PFSK-1 (cell line): ENCODE measurements around the gene PEX5.

Experiments used
- FOXP2 ChIP-seq: optimal IDR thresholded peaks from 2 replicates; pipeline ENCODE3; 2011; ENCODE audit warnings: borderline replicate concordance, control low read depth, inconsistent platforms; ENCODE audit not compliant: insufficient read depth; ENCODE audit errors: extremely low read length, extremely low read depth
- POLR2AphosphoS5 ChIP-seq: IDR thresholded peaks from 2 replicates; pipeline ENCODE4 v1.6.1; 2012; ENCODE audit warnings: low read depth, mild to moderate bottlenecking, control low read depth, low read length, moderate library complexity
- REST ChIP-seq, 2 experiments: IDR thresholded peaks; 2 replicates each; pipeline versions ENCODE4 v1.6.1 to v1.8.0; 2011 to 2012; ENCODE audit warnings: low read depth in 2 of 2, low read length in 2 of 2, control low read depth in 1 of 2, inconsistent platforms in 1 of 2, mild to moderate bottlenecking in 1 of 2, moderate library complexity in 1 of 2; ENCODE audit not compliant: insufficient read depth in 1 of 2
- SIN3A ChIP-seq: IDR thresholded peaks from 2 replicates; pipeline ENCODE4 v1.6.1; 2012; ENCODE audit warnings: mild to moderate bottlenecking, low read length, moderate library complexity, borderline replicate concordance; ENCODE audit not compliant: insufficient read depth
- TAF1 ChIP-seq: IDR thresholded peaks from 2 replicates; pipeline ENCODE4 v1.6.1; 2012; ENCODE audit warnings: low read length, control low read depth, borderline replicate concordance; ENCODE audit not compliant: insufficient read depth

PEX5 gene

GRCh38 chr12:7210642-7211151, 21.2 kb downstream of the PEX5 start:
- TF ChIP-seq POLR2AphosphoS5 (no peak), SIN3A (no peak), FOXP2 (no peak), TAF1 (no peak), REST (IDR thresholded peaks at IDR 0.05; ENCODE audit: insufficient read depth in 1 of 2, low read depth in 2 of 2, low read length in 2 of 2) (no peak)

GRCh38 chr12:7212678-7213077, 23.2 kb downstream of the PEX5 start:
- TF ChIP-seq POLR2AphosphoS5: no peak
- TF ChIP-seq FOXP2: no peak
- TF ChIP-seq SIN3A: no peak
- no peak for TF ChIP-seq TAF1
- TF ChIP-seq REST (IDR thresholded peaks at IDR 0.05; ENCODE audit: insufficient read depth in 1 of 2, low read depth in 2 of 2, low read length in 2 of 2): no peak

GRCh38 chr12:7217475-7218069, 28.1 kb downstream of the PEX5 start:
- TF ChIP-seq FOXP2 (no peak), TAF1 (no peak), POLR2AphosphoS5 (no peak), SIN3A (no peak), REST (IDR thresholded peaks at IDR 0.05; ENCODE audit: insufficient read depth in 1 of 2, low read depth in 2 of 2, low read length in 2 of 2) (no peak)

DNA sequence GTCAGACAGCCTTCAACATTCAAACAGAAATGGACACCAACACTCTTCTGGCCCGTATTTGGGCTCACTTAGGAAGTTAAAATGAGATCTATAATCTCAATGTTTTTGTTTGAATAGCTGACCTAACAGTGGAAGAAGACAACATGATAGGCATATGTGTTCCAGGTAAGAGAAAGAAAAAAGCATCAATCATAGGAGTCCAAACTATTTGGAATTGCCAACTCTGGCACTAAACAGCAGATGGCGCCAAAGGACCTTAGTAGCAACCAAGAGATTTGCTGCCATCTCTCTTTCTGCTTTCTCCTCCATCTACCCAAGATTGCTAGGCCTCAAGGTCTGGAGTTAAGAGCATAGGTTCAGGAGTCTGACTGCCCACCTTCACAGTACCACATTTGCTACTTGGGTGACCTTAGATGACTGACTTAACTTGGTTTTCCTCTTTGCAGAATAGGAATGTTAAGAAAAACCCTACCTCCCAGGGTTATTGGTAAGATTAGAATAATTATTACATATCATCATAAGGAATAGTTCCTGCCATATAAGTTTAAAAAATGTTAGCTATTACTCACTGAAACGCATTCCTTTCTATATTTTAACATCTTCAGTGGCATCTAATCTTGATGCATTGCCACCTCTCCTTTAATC, 30.2 kb downstream of the PEX5 start:
- TF ChIP-seq POLR2AphosphoS5 (no peak), SIN3A (no peak), FOXP2 (no peak), REST (IDR thresholded peaks at IDR 0.05; ENCODE audit: insufficient read depth in 1 of 2, low read depth in 2 of 2, low read length in 2 of 2) (no peak), TAF1 (no peak)
